Measurements from ENCODE around the gene MPP4. TPM values are rescaled to one million over a fixed set of nuclear protein-coding genes. Genes with fewer than 3 reads are reported as not detected.

MPP4 gene
- total RNA-seq, 1 donor from 2014 or later: not detected

- H3K4me3 ChIP-seq (ENCODE audit: low read depth, low read length): no peak overlapping the region
- TF ChIP-seq, protein P1, sequence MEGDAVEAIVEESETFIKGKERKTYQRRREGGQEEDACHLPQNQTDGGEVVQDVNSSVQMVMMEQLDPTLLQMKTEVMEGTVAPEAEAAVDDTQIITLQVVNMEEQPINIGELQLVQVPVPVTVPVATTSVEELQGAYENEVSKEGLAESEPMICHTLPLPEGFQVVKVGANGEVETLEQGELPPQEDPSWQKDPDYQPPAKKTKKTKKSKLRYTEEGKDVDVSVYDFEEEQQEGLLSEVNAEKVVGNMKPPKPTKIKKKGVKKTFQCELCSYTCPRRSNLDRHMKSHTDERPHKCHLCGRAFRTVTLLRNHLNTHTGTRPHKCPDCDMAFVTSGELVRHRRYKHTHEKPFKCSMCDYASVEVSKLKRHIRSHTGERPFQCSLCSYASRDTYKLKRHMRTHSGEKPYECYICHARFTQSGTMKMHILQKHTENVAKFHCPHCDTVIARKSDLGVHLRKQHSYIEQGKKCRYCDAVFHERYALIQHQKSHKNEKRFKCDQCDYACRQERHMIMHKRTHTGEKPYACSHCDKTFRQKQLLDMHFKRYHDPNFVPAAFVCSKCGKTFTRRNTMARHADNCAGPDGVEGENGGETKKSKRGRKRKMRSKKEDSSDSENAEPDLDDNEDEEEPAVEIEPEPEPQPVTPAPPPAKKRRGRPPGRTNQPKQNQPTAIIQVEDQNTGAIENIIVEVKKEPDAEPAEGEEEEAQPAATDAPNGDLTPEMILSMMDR (conservative IDR thresholded peaks at IDR 0.05; ENCODE audit: low read depth, low read length): no peak
- no peak for DNase-seq (ENCODE audit: low read depth)
Measured at GRCh38 chr2:201712726-201713125, 14.3 kb upstream of the MPP4 start.

DNA sequence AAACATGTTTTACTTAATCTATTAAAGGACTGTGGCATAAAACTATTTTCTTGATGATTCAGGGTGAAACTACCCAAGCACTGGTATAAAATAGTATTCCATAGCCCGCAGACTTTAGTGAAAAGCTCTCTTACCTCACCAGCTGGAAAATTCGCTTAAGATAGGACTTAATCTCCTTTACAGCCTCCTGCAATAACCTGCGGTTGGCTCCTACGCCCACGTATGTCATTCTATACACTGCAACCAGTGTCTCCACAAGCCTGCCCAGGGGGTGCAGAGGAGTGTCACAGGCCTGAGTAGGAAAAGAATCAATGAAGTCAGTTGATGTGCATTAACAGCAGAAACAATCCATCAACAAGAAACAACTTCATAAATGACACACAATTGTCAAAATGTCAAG, 11.3 kb upstream of the MPP4 start:
- TF ChIP-seq, protein P1 (conservative IDR thresholded peaks at IDR 0.05; ENCODE audit: low read depth, low read length): no peak
- no peak for DNase-seq (ENCODE audit: low read depth)
- H3K4me3 ChIP-seq (ENCODE audit: low read depth, low read length): no peak overlapping the region

DNA sequence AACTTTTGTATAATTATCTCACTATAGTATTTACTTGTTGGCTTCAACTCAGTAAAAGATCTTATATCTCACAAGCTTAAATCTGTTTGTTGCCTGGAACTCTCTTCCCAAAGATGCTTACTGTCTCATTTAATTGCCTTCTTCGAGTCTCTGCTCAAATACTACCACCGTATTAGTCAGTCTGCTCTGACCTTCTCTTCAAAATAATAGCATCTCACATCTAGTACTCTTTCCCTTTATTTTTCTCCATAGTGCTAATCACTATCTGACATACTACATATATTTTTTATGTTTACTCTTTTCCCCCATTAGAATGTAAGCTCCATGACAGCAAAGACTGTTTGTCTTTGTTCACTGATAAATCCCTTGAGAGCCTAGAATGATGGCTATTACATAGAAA, 10.6 kb upstream of the MPP4 start:
- TF ChIP-seq, protein P1 (conservative IDR thresholded peaks at IDR 0.05; ENCODE audit: low read depth, low read length): no peak
- DNase-seq (ENCODE audit: low read depth): no peak
- no peak overlapping the region for H3K4me3 ChIP-seq (ENCODE audit: low read depth, low read length)

- H3K4me3 ChIP-seq (ENCODE audit: low read depth, low read length): no peak overlapping the region
- TF ChIP-seq, protein P1 (conservative IDR thresholded peaks at IDR 0.05; ENCODE audit: low read depth, low read length): no peak
- DNase-seq (ENCODE audit: low read depth): no peak
Measured at GRCh38 chr2:201707753-201708152, 9.3 kb upstream of the MPP4 start.

DNA sequence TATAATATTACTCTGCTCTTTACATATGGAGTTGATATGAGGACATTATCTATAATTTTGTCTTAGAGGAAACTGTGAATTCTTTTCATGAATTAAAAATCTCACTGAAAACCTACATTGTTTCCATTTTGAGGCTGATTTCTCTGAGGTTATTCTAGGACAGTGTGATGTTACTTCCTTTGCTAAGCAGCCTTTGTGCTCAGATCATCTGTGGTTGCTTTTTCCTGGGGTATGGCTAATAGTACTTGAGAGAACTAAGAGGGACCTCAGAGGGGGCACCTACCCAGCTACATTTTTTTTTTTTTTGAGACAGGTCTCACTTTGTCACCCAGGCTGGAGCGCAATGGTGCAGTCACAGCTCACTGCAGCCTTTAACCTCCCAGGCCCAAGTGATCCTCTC, 8.7 kb upstream of the MPP4 start:
- no peak for DNase-seq (ENCODE audit: low read depth)
- TF ChIP-seq, protein P1 (conservative IDR thresholded peaks at IDR 0.05; ENCODE audit: low read depth, low read length): no peak
- no peak overlapping the region for H3K4me3 ChIP-seq (ENCODE audit: low read depth, low read length)

DNA sequence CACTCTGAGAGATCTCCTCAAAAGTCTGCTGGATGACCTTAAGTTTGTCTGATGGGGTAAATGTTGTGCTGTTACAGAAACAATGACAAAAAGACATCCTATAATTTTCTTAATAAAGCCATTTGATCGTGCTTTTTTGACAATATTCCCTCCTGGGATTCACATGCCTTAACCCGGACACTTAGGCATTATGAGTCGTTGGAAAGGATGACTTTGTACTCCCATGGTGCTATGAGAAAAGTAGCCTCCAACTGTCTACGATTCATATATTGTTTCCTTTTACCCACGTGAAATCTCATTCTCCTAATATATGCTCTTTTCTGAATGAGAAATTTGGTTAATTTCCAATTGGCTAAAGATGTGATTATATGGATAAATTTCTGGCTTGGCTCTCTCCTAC, 6.1 kb upstream of the MPP4 start:
- DNase-seq (ENCODE audit: low read depth): no peak
- no peak overlapping the region for H3K4me3 ChIP-seq (ENCODE audit: low read depth, low read length)
- TF ChIP-seq, protein P1 (conservative IDR thresholded peaks at IDR 0.05; ENCODE audit: low read depth, low read length): no peak

GRCh38 chr2:201701646-201702045, 3.2 kb upstream of the MPP4 start:
- H3K4me3 ChIP-seq (ENCODE audit: low read depth, low read length): no peak overlapping the region
- DNase-seq (ENCODE audit: low read depth): no peak
- TF ChIP-seq, protein P1 (conservative IDR thresholded peaks at IDR 0.05; ENCODE audit: low read depth, low read length): no peak
